IPS-15b (cell line): Measurements from ENCODE around the gene LTB.
A peak's percentile ranks its signal among the peaks of the same experiment; 100 is the strongest.

ENCODE experiments used
- H3K27me3 ChIP-seq: one replicate; pipeline ENCODE4 v1.6.1; 2013; ENCODE audit warnings: low read length; ENCODE audit not compliant: control insufficient read depth, insufficient read depth
- H3K36me3 ChIP-seq: one replicate; pipeline ENCODE4 v1.6.1; 2013; ENCODE audit warnings: low read length; ENCODE audit not compliant: control insufficient read depth, insufficient read depth
- H3K4me1 ChIP-seq: one replicate; pipeline ENCODE4 v1.6.1; 2013; ENCODE audit warnings: mild to moderate bottlenecking, low read length; ENCODE audit not compliant: control insufficient read depth, insufficient read depth
- H3K4me3 ChIP-seq: one replicate; pipeline ENCODE4 v1.5.1; 2013; ENCODE audit warnings: low read depth, low read length
- H3K9ac ChIP-seq: one replicate; pipeline ENCODE4 v1.6.1; 2013; ENCODE audit warnings: low read depth, mild to moderate bottlenecking, low read length
- H3K9me3 ChIP-seq: one replicate; pipeline ENCODE4 v1.6.1; 2013; ENCODE audit warnings: mild to moderate bottlenecking, low read length; ENCODE audit not compliant: control insufficient read depth, insufficient read depth

Gene LTB

GRCh38 chr6:31541059-31541657, 41.1 kb downstream of the LTB start:
- peak overlapping the region; percentile 93 for H3K4me3 ChIP-seq
- peak overlapping the region; percentile 100 for H3K9ac ChIP-seq
- H3K36me3 ChIP-seq = peaks cover 37% of the 10 kb centered on the region
- no peaks in the 10 kb centered on the region for H3K9me3 ChIP-seq
- no peaks in the 10 kb centered on the region for H3K27me3 ChIP-seq
- peaks cover 10% of the 10 kb centered on the region for H3K4me1 ChIP-seq

- H3K27me3 ChIP-seq = no peaks in the 10 kb centered on the region
- peaks cover 10% of the 10 kb centered on the region for H3K4me1 ChIP-seq
- peak overlapping the region; percentile 93 for H3K4me3 ChIP-seq
- peaks cover 42% of the 10 kb centered on the region for H3K36me3 ChIP-seq
- no peaks in the 10 kb centered on the region for H3K9me3 ChIP-seq
- H3K9ac ChIP-seq = peak overlapping the region; percentile 100
Measured at GRCh38 chr6:31540640-31541039, 41.6 kb downstream of the LTB start.

GRCh38 chr6:31538805-31539400, 43.3 kb downstream of the LTB start:
- peaks cover 60% of the 10 kb centered on the region for H3K36me3 ChIP-seq
- peaks cover 10% of the 10 kb centered on the region for H3K4me1 ChIP-seq
- no peaks in the 10 kb centered on the region for H3K9me3 ChIP-seq
- H3K9ac ChIP-seq = no peak overlapping the region
- H3K27me3 ChIP-seq = no peaks in the 10 kb centered on the region
- H3K4me3 ChIP-seq = no peak overlapping the region

- Histone ChIP-seq H3K27me3 (no peaks in the 10 kb centered on the region), H3K4me1 (peaks cover 10% of the 10 kb centered on the region), H3K9ac (no peak overlapping the region), H3K36me3 (peaks cover 74% of the 10 kb centered on the region), H3K4me3 (no peak overlapping the region), H3K9me3 (no peaks in the 10 kb centered on the region)
Measured at GRCh38 chr6:31535538-31536324, 46.5 kb downstream of the LTB start.

GRCh38 chr6:31534521-31535040, 47.6 kb downstream of the LTB start:
- no peak overlapping the region for H3K9ac ChIP-seq

GRCh38 chr6:31534011-31534410, 48.2 kb downstream of the LTB start:
- H3K4me3 ChIP-seq = no peak overlapping the region
- peaks cover 69% of the 10 kb centered on the region for H3K36me3 ChIP-seq
- no peaks in the 10 kb centered on the region for H3K27me3 ChIP-seq
- H3K4me1 ChIP-seq = peaks cover 4% of the 10 kb centered on the region
- H3K9me3 ChIP-seq = no peaks in the 10 kb centered on the region
- H3K9ac ChIP-seq = no peak overlapping the region

More at GRCh38 chr6:31534521-31535040, 47.6 kb downstream of the LTB start:
- Histone ChIP-seq H3K4me3 (no peak overlapping the region), H3K9me3 (no peaks in the 10 kb centered on the region), H3K36me3 (peaks cover 75% of the 10 kb centered on the region), H3K4me1 (peaks cover 8% of the 10 kb centered on the region), H3K27me3 (no peaks in the 10 kb centered on the region)

- Histone ChIP-seq H3K4me3 (no peak overlapping the region), H3K9ac (no peak overlapping the region), H3K9me3 (no peaks in the 10 kb centered on the region), H3K36me3 (peaks cover 63% of the 10 kb centered on the region), H3K4me1 (peaks cover 3% of the 10 kb centered on the region), H3K27me3 (no peaks in the 10 kb centered on the region)
Measured at GRCh38 chr6:31533455-31533841, 48.8 kb downstream of the LTB start.

- Histone ChIP-seq H3K9ac (no peak overlapping the region), H3K9me3 (no peaks in the 10 kb centered on the region), H3K4me3 (no peak overlapping the region), H3K4me1 (peaks cover 3% of the 10 kb centered on the region), H3K36me3 (peaks cover 57% of the 10 kb centered on the region), H3K27me3 (no peaks in the 10 kb centered on the region)
Measured at GRCh38 chr6:31532644-31533454, 49.4 kb downstream of the LTB start.

- no peak overlapping the region for H3K9ac ChIP-seq
- H3K36me3 ChIP-seq = peaks cover 52% of the 10 kb centered on the region
Measured at GRCh38 chr6:31531771-31532643, 50.2 kb downstream of the LTB start.

GRCh38 chr6:31531162-31531561, 51.1 kb downstream of the LTB start:
- no peaks in the 10 kb centered on the region for H3K9me3 ChIP-seq
- H3K4me3 ChIP-seq = no peak overlapping the region
- H3K36me3 ChIP-seq = peaks cover 46% of the 10 kb centered on the region

More at GRCh38 chr6:31531771-31532643, 50.2 kb downstream of the LTB start:
- Histone ChIP-seq H3K4me3 (no peak overlapping the region), H3K27me3 (no peaks in the 10 kb centered on the region), H3K9me3 (no peaks in the 10 kb centered on the region), H3K4me1 (peaks cover 3% of the 10 kb centered on the region)

More at GRCh38 chr6:31531162-31531561, 51.1 kb downstream of the LTB start:
- Histone ChIP-seq H3K4me1 (peaks cover 3% of the 10 kb centered on the region), H3K27me3 (no peaks in the 10 kb centered on the region), H3K9ac (no peak overlapping the region)
